PC-9 (cell line): Measurements from ENCODE around the gene LUC7L.

Source experiments
- CTCF ChIP-seq: fragments of 200-600 bp; sonication (generic); conservative IDR thresholded peaks from 2 replicates; pipeline ENCODE4 v1.6.1; 2017; ENCODE audit warnings: mixed run types, antibody characterized with exemption, mild to moderate bottlenecking, moderate library complexity
- EZH2 ChIP-seq: fragments of 200-600 bp; sonication (generic); IDR thresholded peaks from 2 replicates; pipeline ENCODE4 v1.8.0; 2017; ENCODE audit warnings: antibody characterized with exemption, low read depth

DNA sequence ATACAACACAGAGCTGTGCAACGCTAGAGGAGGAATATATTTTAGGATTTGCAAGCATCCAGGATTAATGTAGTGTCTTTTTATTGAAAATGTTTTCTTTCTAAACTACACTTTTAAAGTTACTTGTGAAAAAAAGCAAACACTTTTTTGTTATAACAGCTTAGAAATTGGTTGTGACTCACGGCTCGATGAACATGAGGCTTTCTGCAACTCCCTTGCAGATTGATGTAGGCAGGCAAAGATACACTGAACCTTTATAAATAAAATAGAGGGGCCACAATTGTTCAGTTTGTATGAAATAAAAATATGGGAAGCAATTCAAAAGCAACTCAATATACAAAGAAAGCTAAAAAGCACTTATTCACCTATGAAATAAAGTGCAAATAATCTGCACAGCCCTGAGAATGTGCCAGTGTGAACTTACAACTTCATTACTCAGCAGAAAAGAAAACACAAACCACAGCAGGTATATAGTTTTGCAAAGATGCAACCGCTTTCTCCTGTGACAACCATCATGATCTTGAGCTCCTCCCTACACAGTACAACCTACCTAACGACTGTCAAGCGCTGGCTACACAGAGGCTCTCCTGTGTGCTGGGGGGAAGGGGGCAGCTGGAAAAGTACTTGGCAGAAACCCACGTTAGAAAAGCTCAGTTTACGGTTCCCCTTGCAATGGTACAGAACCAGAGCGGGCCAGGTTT lies 948 bp downstream of the LUC7L start:
- TF ChIP-seq EZH2 (no peak), CTCF (no peak)
